HuH-7 (cell line): ENCODE measurements around the gene RAB7B.

Source experiments
- DNase-seq: peaks from one replicate; pipeline ENCODE4 v3.0.0; 2011; ENCODE audit warnings: low spot score

RAB7B gene

GRCh38 chr1:206022766-206023165 lies 19.6 kb upstream of the RAB7B start:
- no peak for DNase-seq

- DNase-seq, result no peak
Observed at GRCh38 chr1:206021626-206022365, 18.6 kb upstream of the RAB7B start.

- no peak for DNase-seq
Observed at GRCh38 chr1:206021008-206021625, 17.9 kb upstream of the RAB7B start.

DNA sequence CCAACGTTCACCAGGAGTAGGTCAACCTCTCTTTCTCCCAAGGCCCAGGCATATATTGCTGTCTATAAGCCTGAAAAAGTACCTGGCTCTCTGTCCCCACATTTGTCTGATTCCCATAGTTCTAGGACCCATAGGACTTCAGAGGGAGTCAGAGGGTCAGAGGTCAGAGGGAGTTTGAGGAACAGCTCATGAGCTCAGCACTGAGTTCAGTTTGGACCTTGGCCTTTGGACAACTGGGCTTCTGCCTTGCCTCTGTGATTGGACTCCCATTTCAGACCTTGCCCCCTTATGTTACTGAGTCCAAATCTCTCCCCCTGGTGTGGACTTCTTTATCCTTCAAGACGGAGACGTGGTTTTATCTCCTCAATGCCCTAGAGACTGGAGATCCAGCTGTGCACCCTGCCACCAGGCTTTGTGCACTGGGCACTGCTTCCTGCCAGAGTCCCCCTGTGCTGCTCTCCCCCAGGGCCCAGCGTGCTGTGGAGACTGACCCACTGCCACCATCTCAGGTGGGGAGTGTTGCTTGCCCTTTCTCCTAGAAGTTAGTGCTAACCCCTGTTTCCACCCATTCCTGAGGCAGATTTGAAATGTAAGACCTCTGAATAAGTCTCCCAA lies 17.3 kb upstream of the RAB7B start:
- no peak for DNase-seq

DNA sequence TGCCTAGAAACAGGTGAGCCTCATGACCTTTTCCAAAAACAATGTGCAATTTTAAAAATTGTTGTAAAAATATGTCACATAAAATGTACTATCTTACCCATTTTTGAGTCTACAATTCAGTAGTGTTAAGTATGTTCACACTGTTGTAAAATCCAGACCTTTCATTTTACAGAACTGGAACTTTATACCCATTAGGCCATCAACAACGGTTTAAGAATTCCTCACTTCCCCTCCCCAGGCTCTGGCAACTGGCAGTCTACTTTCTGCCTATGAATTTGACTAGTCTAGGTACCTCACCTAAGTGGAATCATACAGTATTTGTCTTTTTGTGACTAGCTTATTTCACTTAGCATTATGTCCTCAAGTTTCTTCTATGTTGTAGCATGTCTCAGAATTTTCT lies 11.9 kb upstream of the RAB7B start:
- DNase-seq, result no peak

- no peak for DNase-seq
Observed at GRCh38 chr1:206014601-206015000, 11.4 kb upstream of the RAB7B start.

- no peak for DNase-seq
Observed at GRCh38 chr1:206013026-206013795, 10.0 kb upstream of the RAB7B start.

- DNase-seq, result peak; percentile 51
Observed at GRCh38 chr1:206012086-206012859, 9.1 kb upstream of the RAB7B start.

DNA sequence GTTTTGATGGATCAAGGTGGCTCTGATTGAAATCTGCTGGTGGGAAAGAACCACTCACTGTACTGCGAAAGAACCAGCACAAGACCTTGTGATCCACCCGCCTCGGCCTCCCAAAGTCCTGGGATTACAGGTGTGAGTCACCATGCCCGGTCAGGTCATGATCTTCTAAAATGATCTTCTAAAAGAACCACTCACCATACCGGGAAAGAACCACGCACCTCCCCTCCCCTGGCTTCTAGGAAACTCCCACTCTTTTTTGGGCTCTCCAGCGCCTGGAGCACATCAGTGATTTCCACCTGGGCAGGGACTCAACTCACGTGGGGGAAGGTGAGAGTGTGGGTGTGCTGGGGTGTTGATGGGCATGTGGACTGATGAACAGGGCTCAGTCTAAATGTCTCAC lies 7.9 kb upstream of the RAB7B start:
- DNase-seq, result no peak

DNA sequence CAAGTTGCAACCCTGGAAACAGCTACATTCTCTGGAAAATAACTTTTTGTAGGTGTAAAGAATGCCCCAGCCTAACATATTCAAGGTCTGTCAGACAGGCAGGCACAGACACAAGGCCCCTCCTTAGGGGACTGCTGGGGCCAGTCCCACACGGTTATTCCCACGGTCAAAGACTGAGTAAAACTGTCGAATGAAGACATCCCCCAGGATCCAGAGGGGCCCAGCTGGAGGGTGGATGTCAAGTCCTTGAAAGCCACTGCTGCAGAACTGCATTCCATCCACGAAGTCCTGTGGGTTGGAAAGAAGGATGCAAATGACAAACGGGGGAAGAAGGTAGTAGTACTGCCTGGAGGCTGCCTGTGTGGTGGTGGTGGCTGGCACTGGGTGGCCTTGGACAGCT lies 6.9 kb upstream of the RAB7B start:
- no peak for DNase-seq

DNA sequence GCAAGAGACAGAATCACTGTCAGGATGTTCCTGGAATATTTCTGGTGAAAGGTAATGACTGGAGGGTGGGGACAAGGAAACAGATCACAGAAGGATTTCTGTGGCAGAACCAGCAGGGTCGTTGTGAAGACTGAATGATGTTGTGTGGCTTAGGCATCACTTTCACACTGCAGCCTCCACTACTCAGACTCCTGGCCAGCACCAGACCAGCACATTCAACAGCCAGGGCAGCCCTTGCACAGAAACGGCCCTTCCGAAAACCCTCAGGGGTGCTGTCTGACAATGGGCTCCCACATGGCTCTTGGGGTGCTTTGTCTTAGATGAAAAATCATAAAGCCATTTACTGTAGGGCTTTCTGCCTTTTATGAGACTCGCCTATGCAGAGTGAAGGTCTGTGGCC lies 3.8 kb upstream of the RAB7B start:
- DNase-seq, result no peak

- no peak for DNase-seq
Observed at GRCh38 chr1:206005778-206006180, 2.6 kb upstream of the RAB7B start.

DNA sequence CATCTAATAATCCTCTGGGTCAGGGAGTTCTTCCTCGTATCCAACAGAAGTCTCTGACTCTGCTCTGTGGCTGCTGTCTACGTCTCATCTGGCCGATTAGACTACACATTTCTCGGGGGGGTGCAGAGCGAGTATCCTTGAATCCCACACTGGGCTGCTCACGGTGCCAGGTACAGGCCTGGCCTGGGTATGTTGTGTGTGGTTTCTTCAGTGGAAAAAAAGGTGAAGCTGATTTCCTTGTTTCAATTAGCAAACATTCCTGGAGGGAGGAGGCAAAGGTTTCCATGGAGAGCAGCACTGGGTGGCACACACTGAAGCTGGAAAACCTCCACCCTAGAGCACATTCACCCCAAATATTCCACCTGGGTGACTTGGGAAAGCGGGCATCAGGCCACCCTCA lies 2.0 kb upstream of the RAB7B start:
- DNase-seq, result no peak

- no peak for DNase-seq
Observed at GRCh38 chr1:206004826-206005225, 1.6 kb upstream of the RAB7B start.

- no peak for DNase-seq
Observed at GRCh38 chr1:206003854-206004800, 932 bp upstream of the RAB7B start.

GRCh38 chr1:206002160-206002559 lies 1.0 kb downstream of the RAB7B start:
- no peak for DNase-seq

DNA sequence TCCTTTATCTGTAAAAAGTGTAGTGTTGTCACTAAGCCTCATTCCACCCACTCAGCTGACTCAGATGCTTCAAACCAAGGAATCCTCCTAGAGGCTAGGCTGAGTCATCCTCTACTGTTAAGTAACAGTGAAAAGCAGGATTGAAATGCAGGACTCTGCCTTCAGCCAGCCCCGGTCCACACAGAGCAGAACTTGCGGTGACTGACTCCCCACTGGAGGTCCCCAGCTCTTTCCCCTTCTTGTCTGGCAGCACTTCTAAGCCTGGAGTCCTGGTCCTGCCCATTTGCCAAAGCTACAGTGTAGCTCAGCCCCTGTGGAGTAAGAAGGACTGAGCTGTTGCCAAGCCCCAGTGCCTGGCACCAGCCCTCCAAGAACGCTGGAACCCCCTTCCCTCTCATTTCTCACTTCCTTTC lies 1.7 kb downstream of the RAB7B start:
- no peak for DNase-seq

DNA sequence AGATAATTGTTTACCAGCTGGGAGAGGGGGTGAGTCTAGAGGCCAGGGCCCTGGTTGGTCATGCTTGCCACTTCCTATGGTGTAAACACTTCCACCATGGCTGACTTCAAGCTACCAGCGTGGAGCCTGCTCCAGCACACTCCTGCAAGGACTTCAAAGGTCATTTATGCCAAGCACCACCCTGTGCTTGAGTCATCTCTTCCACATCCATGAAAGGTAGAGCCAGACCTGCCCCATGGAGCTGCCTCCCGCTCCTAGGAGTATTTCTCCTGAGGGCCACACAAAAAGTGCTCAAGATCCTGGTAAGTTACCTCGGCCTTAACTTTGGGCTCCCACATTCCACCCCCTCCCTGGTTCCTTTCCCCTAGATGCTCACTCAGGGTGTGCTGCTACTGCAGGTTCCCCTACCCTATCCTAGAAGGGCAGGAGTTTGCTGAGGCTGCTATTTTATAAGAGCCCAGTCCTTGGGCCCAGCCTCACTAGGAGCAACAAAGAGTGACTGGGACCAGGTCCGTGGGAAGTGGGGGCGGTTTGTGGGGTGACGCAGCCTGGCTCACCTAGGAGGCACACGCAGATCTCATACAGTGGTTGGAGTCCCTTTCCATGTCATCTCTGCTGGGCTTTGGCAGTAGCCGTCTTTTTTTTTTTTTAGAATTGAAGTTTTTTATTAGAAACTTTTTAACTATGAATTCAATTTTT lies 2.4 kb downstream of the RAB7B start:
- no peak for DNase-seq

- no peak for DNase-seq
Observed at GRCh38 chr1:205998457-205999241, 4.5 kb downstream of the RAB7B start.
